SIG-M5 treated with dmso at 0.1 percent for 504 hours (cell line): ENCODE results near the gene CRIM1.

Source experiments
- DNase-seq: peaks from one replicate; lab custom pipeline; 2025; ENCODE audit not compliant: unreplicated experiment; lab: John Stamatoyannopoulos, UW

Gene CRIM1

DNA sequence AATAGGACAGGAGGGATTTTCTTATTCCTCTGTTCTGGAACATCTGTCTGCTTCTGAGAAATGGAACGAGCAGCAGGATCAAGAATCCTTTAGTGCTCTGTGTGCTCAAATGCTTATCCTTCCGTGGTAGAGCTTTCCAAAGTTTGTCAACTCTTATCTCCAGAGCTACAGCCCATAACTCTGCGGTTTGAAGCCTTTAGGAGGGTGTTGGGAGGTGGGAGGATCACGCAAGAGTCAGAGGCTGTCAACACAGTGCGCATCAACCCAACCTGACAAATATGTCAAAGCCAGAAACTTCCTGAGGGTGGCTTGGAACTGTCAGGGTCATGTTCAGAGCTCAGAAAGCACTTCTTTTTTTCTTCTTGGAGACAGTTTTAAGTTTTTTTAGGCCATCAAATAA is 95.9 kb downstream of the CRIM1 start:
- DNase-seq, result no peak

DNA sequence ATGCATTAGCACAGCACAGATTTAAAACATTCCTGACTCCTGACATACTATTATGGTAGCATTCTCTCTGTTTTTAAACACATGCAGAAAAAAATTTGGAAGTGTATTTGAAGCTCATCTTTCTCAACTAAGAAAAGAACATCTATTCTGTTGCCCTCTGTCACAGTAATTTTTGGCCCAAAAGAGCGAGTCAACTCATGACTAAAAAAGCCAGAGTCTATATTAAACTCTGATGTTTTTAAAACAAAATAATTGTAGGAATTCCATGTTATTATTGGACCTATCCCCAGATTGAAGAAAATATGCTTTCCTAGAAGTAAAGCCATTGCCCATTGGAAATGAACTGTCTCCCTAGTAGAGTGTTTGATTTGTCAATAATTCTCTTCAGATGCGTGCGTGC is 96.7 kb downstream of the CRIM1 start:
- no peak for DNase-seq

- DNase-seq, result no peak
These were observed 98.1 kb downstream of the CRIM1 start for GRCh38 chr2:36453652-36454051.

- no peak for DNase-seq
These were observed 99.4 kb downstream of the CRIM1 start for GRCh38 chr2:36455011-36455410.

DNA sequence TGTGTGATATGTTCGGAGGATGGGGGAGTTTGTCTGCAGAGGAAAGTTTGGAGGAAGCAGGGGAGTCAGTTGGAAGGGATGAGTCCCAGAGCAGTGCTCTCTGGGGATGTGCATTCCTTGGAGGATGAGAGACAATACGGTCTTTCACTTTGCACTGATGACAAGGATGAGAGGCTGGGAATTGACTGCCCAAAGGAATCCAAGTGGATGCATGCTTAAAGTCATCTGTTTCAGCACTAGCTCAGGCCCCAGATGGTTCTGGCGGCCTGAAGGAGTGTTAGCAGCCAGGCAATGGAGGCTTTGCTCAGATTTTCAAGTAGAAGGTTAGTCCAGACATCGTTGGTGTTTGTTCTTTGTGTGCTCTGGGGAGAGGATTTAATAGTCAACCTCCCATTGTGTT is 100.2 kb downstream of the CRIM1 start:
- no peak for DNase-seq

- no peak for DNase-seq
These were observed 100.9 kb downstream of the CRIM1 start for GRCh38 chr2:36456227-36457175.

DNA sequence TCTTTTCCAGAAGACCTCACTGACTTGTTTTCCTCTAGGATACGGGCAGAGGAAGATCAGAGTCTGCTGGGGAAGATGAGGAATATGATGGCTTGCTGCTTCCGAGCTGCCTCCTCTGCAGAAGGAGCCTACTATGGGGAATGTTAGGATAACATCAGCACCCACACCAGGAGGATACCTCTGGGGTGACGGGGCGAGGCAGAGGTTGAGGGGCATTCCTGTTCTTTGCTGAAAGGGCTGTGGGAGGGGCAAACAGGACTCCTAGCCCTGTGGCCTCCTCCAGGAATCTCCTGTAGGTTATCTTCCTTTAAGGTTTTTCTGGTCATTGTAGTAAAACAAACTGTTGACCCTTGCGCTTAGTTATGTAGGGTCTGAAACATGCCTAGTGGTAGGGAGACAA is 102.5 kb downstream of the CRIM1 start:
- DNase-seq, result no peak

GRCh38 chr2:36459725-36460137 is 104.2 kb downstream of the CRIM1 start:
- DNase-seq, result peak; percentile 30

GRCh38 chr2:36461039-36461681 is 105.6 kb downstream of the CRIM1 start:
- DNase-seq, result no peak

DNA sequence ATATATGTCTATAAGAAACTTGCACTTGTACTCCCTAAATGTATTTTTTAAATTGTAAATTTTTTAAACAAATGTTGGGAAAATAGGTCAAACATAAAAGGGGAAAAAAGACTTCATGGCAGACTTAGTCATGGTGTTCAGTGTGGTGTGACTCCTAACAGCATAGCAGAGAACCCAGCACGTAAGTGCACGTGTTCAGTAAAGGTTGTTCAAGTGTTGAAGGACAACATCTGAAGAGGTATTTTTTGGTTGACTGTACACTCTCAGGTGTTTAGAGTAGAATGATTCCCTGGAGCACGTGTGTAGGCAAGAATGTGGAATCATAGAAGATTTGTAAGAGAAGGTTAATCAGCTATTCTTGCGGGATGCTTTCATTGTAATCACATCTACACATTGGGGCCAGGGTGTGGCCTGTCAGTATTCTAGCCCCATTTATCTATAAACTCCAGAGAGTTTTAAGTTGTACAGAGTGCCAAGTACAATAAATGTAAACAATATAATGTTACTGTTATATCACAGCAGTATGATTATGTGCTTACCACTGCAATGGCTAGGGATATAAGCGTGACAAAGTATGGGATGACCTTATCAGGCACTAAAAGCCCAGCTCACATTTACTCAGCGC is 106.8 kb downstream of the CRIM1 start:
- DNase-seq, result no peak

GRCh38 chr2:36463365-36463764 is 107.8 kb downstream of the CRIM1 start:
- DNase-seq, result no peak

- no peak for DNase-seq
These were observed 108.6 kb downstream of the CRIM1 start for GRCh38 chr2:36464006-36464721.

- DNase-seq, result no peak
These were observed 110.6 kb downstream of the CRIM1 start for GRCh38 chr2:36466135-36466534.

- no peak for DNase-seq
These were observed 113.0 kb downstream of the CRIM1 start for GRCh38 chr2:36468463-36469105.

DNA sequence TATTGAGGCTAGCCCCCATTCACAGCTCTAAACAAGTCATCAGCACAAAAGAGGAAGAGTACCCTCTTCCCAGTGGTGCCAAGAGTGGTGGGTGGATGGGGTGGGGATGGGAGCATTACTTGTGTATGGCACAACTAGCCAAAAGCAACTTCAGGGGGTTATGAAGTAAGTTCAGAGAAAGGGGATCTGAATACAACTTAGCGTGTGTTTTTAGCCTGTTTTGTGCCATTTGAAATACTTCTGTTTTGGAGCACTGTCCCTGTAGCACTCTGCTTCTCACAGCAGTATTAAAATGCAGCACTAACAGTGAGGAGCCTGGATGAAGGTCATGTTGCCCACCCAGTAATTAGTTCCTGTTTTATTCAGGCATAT is 113.5 kb downstream of the CRIM1 start:
- no peak for DNase-seq

GRCh38 chr2:36469710-36470109 is 114.1 kb downstream of the CRIM1 start:
- no peak for DNase-seq

DNA sequence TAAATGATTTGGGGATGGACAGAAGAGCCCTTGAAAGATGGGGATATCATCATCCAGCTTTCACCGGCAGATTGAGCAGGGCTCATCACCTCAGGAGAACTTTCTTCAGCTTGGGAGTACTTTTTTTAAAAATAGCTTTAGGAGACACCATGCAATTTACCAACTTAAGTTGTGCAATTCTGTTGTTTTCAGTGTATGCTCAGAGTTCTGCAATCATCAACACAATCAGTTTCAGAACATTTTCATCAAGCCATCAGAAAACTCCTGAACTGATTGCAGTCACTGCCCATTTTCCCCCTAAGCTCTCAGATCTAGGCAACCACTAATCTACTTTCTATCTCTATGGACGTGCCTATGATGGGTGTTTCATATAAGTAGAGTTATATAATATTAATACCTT is 117.7 kb downstream of the CRIM1 start:
- DNase-seq, result no peak

- no peak for DNase-seq
These were observed 120.8 kb downstream of the CRIM1 start for GRCh38 chr2:36476411-36476810.

GRCh38 chr2:36477315-36477714 is 121.7 kb downstream of the CRIM1 start:
- no peak for DNase-seq

DNA sequence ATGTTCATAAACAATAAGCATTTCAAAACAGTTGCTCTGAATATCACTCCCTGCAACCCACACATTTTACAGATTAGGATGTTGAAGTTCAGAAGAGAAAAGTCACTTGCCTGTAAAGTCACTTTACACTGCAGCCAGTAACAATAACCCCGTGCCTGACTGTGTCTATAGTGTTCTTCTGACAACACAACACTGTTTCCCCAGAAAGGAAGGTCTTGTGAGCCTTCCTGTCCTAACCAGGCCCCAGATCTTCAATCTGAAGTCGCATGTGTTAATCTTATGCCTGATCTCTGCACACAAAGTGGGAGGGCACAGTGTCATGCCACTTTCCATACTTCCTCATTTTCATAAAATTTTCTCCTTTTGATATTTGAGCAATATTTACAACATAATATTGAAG is 122.2 kb downstream of the CRIM1 start:
- no peak for DNase-seq

- DNase-seq, result no peak
These were observed 122.8 kb downstream of the CRIM1 start for GRCh38 chr2:36478332-36478738.
